HG03066 (cell line): Measurements from ENCODE around the gene NOP10.
A peak's percentile ranks its signal among the peaks of the same experiment; 100 is the strongest.

Experiments used
- ATAC-seq: cut with Tn5 transposase; IDR thresholded peaks from one replicate; pipeline ENCODE4 v1.9.1; 2021; ENCODE audit warnings: low read depth; ENCODE audit not compliant: unreplicated experiment

The NOP10 gene

GRCh38 chr15:34334672-34335071 is 8.3 kb downstream of the NOP10 start:
- ATAC-seq, result no peak

GRCh38 chr15:34332553-34333120 is 10.3 kb downstream of the NOP10 start:
- ATAC-seq, result no peak

- ATAC-seq, result no peak
Observed at GRCh38 chr15:34331809-34332208, 11.1 kb downstream of the NOP10 start.

GRCh38 chr15:34330279-34330678 is 12.7 kb downstream of the NOP10 start:
- no peak for ATAC-seq

GRCh38 chr15:34329006-34329405 is 13.9 kb downstream of the NOP10 start:
- ATAC-seq, result no peak

GRCh38 chr15:34327906-34328305 is 15.0 kb downstream of the NOP10 start:
- peak; percentile 42 for ATAC-seq

- no peak for ATAC-seq
Observed at GRCh38 chr15:34325368-34325767, 17.6 kb downstream of the NOP10 start.

- no peak for ATAC-seq
Observed at GRCh38 chr15:34324933-34325332, 18.0 kb downstream of the NOP10 start.

GRCh38 chr15:34323217-34323616 is 19.7 kb downstream of the NOP10 start:
- no peak for ATAC-seq

GRCh38 chr15:34318277-34319079 is 24.5 kb downstream of the NOP10 start:
- ATAC-seq, result peak; percentile 64

GRCh38 chr15:34314491-34315490 is 28.1 kb downstream of the NOP10 start:
- ATAC-seq, result no peak

- ATAC-seq, result no peak
Observed at GRCh38 chr15:34311563-34311962, 31.4 kb downstream of the NOP10 start.

GRCh38 chr15:34304613-34305012 is 38.3 kb downstream of the NOP10 start:
- no peak for ATAC-seq

- ATAC-seq, result no peak
Observed at GRCh38 chr15:34301058-34301457, 41.9 kb downstream of the NOP10 start.

GRCh38 chr15:34297059-34297458 is 45.9 kb downstream of the NOP10 start:
- ATAC-seq, result no peak

GRCh38 chr15:34292621-34293020 is 50.3 kb downstream of the NOP10 start:
- ATAC-seq, result no peak
